ENCODE measurements around the gene CEP19.
A peak's percentile ranks its signal among the peaks of the same experiment; 100 is the strongest.

The CEP19 gene

DNA sequence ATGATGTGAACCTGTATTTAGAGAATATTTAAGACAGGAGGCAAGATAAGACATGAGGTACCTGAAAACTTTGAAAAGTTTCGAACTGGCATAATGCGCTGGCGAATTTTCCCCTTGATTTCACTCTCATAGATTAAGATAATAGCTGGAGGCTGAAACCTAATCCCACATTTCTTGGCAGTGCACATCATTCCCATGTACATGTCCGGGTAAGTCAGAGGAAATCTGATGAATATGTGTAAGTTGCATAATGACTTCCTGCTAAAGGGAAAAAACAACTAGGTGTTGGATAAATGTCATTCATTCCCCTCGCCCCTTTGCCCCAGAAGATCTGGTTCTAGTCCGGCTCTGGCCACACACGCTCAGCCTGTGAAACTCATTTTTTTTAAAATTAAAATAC is 3.6 kb downstream of the CEP19 start:
- no peak for DNase-seq

DNA sequence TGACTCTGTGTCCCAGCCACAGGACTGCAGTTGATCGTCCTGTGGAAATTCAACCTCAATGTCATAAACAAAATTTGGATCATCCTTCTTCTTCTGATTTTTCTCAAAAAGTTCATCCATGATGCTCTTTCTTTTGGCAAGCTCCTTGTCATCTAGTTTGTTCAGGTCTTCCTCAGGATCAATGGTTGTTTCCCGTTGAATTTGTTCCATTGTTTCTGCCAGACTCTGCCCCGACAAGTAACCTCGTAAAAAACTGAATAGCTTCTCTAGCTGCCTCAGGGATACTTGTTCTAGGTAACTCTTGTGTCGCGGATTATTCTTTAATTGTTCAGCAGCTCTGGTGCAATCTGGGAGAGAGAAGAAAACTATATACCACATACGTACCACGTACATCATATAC is 4.5 kb downstream of the CEP19 start:
- DNase-seq = no peak

DNA sequence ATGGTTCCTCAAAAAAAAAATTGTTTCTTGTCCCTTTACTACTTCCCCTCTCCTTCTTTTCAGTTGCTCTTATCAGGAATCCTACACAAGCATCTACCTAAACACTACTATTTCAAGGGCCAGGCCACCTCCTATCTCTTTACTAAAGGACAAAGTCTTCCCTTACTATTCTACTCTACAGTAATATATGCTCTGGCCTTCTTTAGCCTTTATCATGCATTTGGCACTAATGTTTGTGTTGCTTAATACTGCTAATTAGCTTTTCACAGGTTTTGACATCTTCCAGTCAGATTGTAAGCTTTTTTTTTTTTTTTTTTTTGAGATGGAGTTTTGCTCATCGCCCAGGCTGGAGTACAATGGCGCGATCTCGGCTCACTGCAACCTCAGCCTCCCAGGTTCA is 5.3 kb downstream of the CEP19 start:
- no peak for DNase-seq

DNA sequence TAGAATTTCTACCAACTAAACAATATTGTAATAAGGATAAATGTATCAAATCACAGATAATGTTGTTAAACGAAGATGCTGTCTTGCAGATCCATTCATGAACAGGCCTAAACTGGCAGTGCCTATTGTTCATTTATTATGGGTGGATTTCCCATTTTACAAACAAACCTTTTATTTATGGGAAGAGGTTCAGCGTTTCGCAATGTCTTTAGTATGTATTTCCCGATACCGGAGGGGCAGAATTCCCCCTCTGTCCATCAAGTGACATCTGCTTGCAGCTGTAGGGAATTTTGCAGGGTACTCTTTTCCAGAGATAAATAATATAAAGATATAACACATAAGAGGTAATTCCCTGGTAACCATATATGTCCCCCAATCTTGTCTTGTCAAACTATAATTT is 5.7 kb downstream of the CEP19 start:
- no peak for DNase-seq

DNA sequence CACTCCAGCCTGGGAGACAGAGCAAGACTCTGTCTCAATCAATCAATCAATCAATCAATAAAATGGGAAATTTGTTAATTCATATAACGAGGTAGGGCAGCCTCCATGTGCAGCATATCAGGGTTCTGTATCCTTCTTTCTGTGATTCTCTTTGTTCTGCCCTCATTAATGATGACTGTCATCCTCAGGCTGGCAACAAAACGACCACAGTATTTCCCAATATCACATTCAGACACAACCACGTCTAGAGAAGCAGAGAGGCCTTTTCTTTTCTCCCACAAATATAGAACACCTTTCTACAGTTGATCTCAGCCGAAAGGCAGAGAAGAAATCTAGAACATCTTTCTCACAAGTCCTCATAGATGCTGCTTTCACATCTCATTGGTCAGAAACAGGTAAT is 11.2 kb downstream of the CEP19 start:
- no peak for DNase-seq

DNA sequence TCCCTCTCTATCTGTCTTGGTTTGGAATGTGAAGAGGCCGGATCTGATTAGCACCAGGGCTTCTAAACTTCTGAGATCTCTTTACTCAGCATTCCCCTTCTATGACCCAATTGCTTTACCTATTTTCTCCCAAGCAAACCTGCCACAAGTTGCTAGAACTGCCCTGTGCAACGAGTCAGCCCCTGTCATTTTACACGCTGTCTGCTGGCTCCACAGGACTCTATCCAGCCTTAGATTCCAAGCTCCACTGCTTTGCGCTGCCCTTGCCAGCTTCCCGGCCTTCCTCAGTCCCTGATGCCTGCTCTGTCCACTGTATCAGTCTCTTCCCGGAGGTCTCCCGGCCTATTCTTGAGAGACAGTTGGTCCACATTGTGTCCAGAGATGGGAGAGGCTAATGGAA is 12.3 kb downstream of the CEP19 start:
- no peak for DNase-seq

DNA sequence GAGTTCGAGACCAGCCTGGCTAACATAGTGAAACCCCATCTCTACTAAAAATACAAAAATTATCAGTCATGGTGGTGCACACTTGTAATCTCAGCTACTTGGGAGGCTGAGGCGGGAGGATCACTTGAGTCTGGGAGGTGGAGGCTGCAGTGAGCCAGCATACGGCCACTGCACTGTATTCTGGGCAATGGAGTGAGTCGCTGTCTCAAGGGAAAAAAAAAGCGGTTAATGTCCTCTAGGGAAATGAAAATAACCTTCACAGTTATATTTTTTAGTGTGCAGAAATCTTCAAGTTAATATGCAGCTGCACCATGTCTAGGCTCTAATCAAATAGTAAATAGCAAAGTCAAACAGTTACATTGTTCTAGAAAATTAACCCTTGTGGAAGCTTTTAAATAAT is 14.8 kb downstream of the CEP19 start:
- DNase-seq = no peak

DNA sequence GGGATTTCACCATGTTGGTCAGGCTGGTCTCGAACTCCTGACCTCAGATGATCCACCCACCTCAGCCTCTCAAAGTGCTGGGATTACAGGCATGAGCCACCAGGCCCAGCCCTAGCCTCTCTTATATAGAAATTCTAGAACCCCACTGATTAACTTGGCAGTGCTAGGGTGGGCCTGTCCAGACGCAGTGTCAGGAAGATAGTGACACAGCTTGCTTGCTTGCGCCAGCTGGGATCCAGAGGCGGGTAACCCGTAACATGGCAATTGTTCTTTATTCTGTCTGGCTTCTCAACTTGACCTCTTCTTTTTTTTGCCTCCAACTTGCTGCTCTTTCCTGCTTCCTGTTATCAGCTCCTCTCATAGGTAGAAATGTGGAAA is 16.2 kb downstream of the CEP19 start:
- DNase-seq = no peak

DNA sequence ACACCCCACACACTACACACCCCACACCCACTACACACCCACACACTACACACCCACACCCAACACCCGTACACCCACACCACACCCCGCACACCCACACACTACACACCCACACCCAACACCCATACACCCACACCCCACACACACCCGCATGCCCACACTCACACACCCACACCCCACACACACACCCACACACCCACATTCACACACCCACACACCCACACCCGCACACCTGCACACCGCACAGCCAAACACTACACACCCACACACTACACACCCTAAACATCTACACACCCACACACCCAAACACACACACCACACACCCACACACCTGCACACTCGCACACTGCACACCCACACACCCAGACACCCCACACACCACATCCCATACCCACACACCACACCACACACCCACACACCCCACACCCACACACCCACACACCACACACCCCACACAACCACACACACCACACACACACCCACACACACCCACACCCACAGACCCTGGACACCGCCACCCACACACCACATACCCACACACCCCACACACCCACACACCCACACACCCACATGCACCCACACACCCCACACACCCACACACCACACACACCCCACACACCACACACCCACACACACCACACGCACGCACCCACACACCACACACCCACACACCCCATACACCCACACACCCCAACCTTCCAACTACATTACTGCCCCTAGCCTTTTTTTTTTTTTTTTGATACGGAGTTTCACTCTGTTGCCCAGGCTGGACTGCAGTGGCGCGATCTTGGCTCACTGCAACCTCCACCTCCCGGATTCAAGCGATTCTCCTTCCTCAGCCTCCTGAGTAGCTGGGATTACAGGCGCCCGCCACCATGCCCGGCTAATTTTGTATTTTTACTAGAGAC is 16.9 kb downstream of the CEP19 start:
- DNase-seq = no peak

DNA sequence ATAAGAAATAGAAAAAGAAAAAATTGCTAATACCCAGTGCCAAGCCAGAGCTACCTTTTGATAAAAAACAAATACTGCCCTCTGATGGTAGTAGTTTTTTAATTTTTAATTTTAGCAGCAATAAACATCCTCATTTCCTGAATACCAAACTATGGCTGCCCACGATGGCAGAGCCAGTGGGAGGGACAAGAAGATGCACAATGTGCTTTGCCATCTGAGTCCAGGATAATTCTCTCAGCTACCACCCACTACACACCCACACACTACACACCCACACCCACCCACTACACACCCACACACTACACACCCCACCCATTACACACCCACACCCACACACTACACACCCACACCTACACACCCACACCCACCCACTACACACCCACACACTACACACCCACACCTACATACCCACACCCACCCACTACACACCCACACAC is 17.8 kb downstream of the CEP19 start:
- DNase-seq = no peak

DNA sequence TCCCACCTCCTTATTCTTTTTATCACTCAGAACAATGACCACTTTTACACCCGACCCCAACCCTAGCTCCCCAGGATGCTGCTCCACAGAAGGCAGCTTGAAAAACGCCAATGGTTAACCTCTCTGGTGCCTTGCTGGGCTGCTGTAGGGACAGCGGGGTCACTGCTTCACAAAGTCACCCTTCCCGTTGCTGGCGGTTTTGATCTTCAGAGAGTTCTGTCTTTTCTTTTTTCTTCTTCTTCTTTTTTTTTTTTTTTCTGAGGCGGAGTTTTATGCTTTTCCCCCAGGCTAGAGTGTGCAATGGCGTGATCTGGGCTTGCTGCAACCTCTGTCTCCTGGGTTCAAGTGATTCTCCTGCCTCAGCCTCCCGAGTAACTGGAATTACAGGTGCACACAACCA is 20.7 kb downstream of the CEP19 start:
- no peak for DNase-seq

DNA sequence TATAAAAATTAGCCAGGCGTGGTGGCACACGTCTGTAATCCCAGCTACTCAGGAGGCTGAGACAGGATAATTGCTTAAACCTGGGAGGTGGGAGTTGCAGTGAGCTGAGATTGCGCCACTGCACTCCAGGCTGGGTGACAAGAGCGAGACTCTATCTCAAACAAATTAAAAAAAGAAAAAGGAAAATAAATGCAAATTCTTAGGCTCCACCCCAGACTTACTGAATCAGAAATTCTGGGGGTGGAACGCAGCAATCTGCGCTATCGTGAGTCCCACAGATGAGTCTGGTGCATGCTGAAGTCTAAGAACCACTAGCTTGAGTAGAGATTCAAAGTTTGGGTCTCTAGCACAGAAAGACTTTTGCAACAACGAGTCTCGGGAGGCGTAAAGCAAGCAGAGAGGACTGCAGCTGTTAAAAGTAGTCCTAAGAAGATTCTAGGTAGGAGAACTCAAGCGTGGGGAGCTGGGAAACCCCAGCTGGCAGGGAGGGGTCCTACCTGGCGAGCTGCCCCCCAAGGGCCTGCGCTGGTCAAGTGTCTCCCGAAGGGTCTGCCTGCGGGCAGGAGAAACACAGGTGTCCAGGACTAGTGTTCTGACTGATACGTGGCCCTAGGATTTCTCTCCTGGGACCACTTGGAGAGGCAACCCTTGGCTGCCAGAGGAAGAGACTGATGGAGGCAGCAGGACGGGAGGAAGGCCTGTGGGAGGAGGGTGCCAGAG is 21.9 kb downstream of the CEP19 start:
- no peak for DNase-seq

DNA sequence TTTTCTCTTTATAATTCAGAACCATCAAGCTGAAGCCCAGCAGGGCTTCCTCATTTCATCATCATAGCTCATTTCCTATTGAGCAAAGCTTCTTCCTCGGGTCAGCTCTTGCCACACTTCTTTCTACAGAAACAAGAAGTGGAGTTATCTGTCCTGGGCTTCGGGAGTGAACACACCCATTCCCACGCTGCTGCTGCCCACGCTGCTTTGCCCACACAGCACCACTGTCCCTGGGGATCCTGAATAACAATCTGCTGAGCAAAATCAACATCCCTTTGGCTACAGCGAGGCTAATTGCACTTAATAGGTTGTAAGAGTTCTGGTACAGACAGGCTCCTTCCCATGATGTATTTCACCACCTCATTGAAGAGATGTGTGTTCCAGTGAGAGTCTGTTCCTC is 23.7 kb downstream of the CEP19 start:
- peak; percentile 24 for DNase-seq

DNA sequence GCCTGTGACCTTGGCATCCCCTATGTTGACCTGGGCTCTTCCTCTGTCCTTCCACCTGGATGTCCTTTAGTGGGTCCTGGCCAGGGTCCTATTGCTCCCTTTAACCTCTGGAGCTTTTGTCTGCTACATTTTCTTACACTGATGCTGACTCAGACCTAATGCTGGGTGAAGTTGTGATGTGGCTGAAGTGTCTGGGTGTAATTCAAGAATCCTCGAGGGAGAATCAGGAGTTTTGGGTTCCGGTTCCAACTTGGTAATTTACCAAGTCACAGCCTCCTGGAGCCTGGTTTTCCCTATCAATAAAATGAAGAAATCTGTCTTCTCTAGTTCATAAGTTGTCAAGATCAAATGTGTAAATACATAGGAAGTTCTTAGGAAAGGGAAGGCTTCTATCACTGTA is 25.6 kb downstream of the CEP19 start:
- DNase-seq = no peak

DNA sequence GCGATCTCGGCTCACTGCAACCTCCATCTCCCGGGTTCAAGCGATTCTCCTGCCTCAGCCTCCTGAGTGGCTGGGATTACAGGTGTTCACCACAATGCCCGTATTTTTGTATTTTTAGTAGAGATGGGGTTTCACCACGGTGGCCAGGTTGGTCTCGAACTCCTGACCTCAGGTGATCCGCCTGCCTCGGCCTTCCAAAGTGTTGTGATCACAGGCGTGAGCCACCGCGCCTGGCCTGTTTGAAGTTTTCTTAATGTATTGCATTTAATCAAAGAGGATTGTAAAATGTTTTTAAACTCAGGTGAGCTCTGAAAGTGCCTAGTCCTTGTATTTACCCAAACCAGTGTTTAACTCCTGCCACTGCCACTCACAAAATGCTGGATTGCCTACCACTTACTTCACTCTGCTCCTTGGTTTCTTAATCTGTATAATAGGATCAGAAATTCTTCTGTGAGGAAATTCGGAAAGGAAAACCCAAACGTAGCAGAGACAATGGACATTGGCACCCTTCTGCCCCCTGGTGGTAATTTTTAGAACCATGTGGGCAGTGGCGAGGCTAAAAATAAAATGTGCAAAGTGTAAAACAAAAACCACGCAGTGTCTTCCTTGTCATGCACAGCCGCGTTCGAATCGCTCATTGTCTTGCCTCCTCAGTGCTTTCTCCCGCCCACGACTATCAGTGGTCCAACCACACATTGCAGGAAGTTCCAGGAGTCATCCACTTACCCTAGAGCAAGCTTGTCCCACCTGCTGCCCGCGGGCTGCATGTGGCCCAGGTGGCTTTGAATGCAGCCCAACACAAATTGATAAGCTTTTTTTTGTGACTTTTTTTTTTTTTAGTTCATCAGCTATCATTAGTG is 27.3 kb downstream of the CEP19 start:
- DNase-seq = peak; percentile 39

DNA sequence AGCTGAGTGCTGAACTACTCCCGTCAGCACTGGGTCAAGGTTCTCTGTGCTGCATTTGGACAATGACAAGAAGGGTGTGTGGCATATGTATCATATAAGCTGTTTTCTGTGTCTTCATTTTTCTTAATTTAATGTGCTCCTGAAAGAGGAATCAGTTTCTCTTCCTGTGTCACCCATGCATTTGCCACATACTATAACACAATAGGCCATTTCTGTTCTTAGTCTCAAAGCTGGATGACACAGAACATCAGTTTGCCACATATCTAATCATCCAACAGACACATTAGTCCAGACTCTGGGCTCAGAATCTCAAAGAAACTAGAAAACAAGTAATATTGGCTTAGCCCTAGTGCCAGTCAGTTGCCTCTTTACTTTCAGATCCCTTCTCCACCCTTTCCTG is 34.1 kb downstream of the CEP19 start:
- DNase-seq = no peak

DNA sequence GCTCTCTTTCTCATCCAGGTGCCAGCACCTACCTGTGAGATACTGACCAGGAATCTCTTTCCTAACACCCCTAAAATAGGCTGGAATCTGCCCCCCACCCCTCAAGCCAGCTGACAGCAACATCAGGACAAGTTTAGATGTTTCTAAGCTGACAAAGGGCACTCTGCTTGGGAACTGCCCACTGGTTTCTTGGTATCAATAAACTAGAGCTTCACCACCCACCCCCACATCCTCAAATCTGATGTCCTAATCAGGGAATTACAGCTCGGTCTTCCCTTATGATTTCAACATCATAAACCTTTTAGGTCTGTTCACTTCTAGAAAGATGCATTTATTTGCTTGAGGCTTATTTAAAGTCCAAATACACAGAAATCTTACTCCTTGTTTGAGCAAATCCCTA is 34.7 kb downstream of the CEP19 start:
- no peak for DNase-seq

DNA sequence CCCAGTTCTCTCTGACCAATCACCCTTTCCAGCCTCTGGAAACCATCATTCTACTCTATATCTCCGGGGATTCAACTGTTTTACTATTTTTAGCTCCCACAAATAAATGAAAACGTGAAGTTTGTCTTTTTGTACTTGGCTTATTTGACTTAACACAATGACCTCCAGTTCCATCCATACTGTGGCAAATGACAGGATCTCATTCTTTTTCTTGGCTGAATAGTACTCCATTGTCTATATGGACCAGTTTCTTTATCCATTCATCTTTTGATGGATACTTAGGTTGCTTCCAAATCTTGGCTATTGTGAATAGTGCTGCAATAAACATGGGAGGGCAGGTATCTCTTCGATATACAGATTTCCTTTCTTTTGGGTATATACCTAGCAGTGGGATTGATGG is 38.4 kb downstream of the CEP19 start:
- no peak for DNase-seq

DNA sequence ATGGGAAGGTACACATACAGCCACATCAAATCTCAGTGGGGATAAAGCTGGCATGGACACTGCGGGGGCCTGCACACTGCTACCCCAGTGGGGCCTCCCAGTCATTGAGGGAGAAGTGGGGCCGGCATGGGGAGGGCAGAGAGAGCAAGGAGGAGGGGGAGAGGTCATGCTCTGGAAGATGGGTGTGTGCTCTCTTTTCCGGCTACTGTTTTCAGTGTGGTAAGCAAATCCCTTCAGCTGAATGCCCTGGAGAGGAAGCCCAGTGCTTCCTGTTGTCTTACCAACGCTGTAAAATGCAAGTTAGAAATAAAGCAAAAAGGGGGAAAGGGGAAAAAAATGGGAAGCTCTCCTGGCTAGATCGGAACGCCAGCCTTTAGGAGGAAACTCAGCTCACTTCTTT is 41.7 kb downstream of the CEP19 start:
- DNase-seq = no peak

DNA sequence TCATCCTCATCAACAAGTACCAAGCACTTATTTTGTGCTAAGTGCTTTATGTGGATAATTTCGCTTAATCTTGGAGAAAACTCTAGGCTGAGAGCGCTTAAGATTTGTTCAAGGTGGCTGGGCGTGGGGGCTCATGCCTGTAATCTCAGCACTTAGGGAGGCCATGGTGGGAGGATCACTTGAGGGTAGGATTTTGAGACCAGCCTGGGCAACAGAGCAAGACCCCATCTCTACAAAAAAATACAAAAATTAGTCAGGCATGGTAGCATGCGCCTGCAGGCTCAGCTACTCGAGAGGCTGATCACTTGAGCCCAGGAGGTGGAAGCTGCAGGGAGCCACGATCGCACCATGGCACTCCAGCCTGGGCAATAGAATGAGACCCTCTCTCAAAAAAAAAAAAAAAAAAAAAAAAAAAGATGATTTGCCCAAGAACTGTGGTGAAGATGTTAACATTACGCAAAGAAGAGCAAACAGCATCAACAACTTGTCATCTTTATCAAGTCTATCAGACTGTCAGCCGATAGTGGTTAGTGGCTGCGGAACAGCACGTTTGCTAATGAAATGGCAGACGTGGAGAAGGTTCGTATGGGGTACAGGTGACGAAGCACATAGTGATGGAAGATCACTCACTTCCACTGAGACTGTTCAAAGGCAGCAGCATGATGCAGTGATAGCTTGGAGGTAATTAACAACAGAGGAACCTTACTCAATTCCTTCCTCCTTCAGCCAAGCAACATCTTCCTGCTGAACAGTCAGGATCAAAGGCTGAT is 44.8 kb downstream of the CEP19 start:
- DNase-seq = no peak

DNA sequence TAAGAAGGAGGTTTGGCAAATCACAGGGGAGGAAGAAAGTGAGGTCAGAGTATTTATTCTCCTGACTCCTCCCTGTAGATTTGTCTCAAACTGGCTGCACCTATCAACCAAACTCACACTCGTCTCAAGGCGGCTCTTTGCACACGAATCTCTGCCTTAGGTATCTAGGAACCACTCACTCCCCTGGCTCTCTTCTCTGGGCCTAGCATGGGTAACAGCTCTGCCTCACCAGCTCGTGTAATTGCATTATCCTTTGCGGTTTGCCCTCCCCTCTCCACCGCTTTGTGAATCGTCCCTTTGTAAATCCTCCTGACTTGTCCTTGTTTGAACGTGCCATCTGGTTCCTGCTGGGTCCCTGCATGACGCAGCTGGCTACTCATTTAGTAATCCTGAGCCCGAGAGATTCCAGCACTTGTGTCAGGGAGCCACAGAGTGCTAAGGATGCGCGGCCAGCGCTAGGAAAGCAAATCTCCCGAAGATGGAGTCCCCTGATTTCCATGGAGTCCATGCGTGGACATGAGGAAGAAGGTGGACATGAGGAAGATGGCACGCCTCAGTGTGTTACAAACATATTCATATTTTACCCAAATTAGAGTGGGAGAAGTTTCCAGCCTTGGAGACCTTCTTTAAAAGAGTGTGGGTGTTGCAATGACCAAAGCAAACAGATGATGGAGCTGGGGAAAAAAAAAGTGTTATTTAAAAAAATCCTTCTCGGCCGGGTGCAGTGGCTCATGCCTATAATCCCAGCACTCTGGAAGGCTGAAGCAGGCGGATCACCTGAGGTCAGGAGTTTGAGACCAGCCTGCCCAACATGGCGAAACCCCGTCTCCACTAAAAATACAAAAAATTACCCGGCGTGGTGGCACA is 45.8 kb downstream of the CEP19 start:
- peak; percentile 49 for DNase-seq

All from fibroblast of skin of abdomen (primary cell).